HepG2 (cell line): ENCODE measurements around the gene RAB3A. TPM values are rescaled to one million over a fixed set of nuclear protein-coding genes. Genes with fewer than 3 reads are reported as not detected.
A peak's percentile ranks its signal among the peaks of the same experiment; 100 is the strongest.

Source experiments
- ATAC-seq: fragments of 200-7000 bp; cut with Tn5 transposase; 3 replicates; pipeline ENCODE4 v1.9.1; 2020; ENCODE audit warnings: mild to moderate bottlenecking, moderate library complexity
- BruUV-seq: library from RNA; stranded (reverse); fragments of 400-500 nt; replicated peaks from 2 replicates; lab custom pipeline; 2021; lab: Mats Ljungman, UMichigan
- CTCF ChIA-PET: fragments of 300-600 bp; formaldehyde crosslinking; extraction: SDS; loops from one replicate; lab custom pipeline; 2021; ENCODE audit warnings: low total read pairs, inconsistent platforms, low intra/inter-chr PET ratio; lab: Yijun Ruan, JAX
- POLR2A ChIA-PET: fragments of 350-600 bp; sonication (Branson Sonifier 250); formaldehyde crosslinking; loops from one replicate; lab custom pipeline; 2020; ENCODE audit warnings: antibody characterized with exemption, inconsistent platforms; lab: Yijun Ruan, JAX
- DNase-seq: peaks from one replicate; pipeline ENCODE4 v3.0.0-alpha.2; 2015; ENCODE audit warnings: low spot score
- FAIRE-seq: peaks from 3 replicates; lab custom pipeline; 2011; peaks lifted over from hg19 to GRCh38; lab: Jason Lieb, UNC
- H2AFZ ChIP-seq: one replicate; pipeline ENCODE4 v1.6.1; 2011; ENCODE audit warnings: low read length, inconsistent platforms
- H3K27ac ChIP-seq: fragments of 300-600 bp; 3 replicates; pipeline ENCODE4 v1.8.0; 2011; ENCODE audit warnings: mixed run types, mild to moderate bottlenecking, mixed read lengths, low read length, inconsistent platforms; ENCODE audit not compliant: insufficient read depth; ENCODE audit errors: extremely low read length
- H3K27me3 ChIP-seq, 2 experiments: fragments of 200-600 bp in 1 of 2; 2 replicates in 1 of 2; 3 replicates in 1 of 2; pipeline versions ENCODE4 v1.6.0 to v1.8.0; 2011; ENCODE audit warnings: low read length in 2 of 2, mild to moderate bottlenecking in 2 of 2, moderate library complexity in 2 of 2, inconsistent platforms in 1 of 2; ENCODE audit not compliant: insufficient read depth in 2 of 2, control insufficient read depth in 1 of 2
- H3K36me3 ChIP-seq, 2 experiments: fragments of 200-600 bp in 1 of 2; replicated peaks in 1 of 2; 2 replicates in 1 of 2; 3 replicates in 1 of 2; pipeline versions ENCODE4 v1.5.1 to v1.8.0; 2011; ENCODE audit warnings: low read length in 2 of 2, inconsistent platforms in 1 of 2; ENCODE audit not compliant: insufficient read depth in 2 of 2, control insufficient read depth in 1 of 2
- H3K4me1 ChIP-seq: 2 replicates; pipeline ENCODE4 v1.5.1; 2012; ENCODE audit warnings: low read length, inconsistent platforms; ENCODE audit not compliant: insufficient read depth
- H3K4me2 ChIP-seq: 2 replicates; pipeline ENCODE4 v1.6.0; 2011; ENCODE audit warnings: low read depth, low read length, inconsistent platforms
- H3K4me3 ChIP-seq, 3 experiments: fragments of 200-600 bp in 1 of 3; sonication (generic), shearing (Covaris generic) in 1 of 3; replicated peaks in 1 of 3; 2 replicates each; pipeline ENCODE4 v1.5.1; 2011 to 2016; ENCODE audit warnings: low read length in 3 of 3, inconsistent platforms in 2 of 3, low read depth in 2 of 3, mild to moderate bottlenecking in 2 of 3, control low read depth in 1 of 3, mixed read lengths in 1 of 3; ENCODE audit not compliant: insufficient read depth in 1 of 3
- H3K79me2 ChIP-seq: one replicate; pipeline ENCODE4 v1.6.1; 2011; ENCODE audit warnings: low read length, inconsistent platforms; ENCODE audit not compliant: insufficient read depth
- H3K9ac ChIP-seq: 2 replicates; pipeline ENCODE4 v1.6.0; 2011; ENCODE audit warnings: mild to moderate bottlenecking, low read depth, low read length, inconsistent platforms; ENCODE audit not compliant: insufficient read depth
- H3K9me3 ChIP-seq: 2 replicates; pipeline ENCODE4 v1.5.1; 2012; ENCODE audit warnings: mild to moderate bottlenecking, low read length
- H4K20me1 ChIP-seq: 2 replicates; pipeline ENCODE4 v1.6.0; 2011; ENCODE audit warnings: inconsistent platforms, mild to moderate bottlenecking, low read length, moderate library complexity; ENCODE audit not compliant: insufficient read depth
- KDM5B ChIP-seq: sonication (generic); formaldehyde crosslinking; IDR thresholded peaks from 2 replicates; pipeline ENCODE4 v1.4.0; 2020; ENCODE audit warnings: missing genetic modification reagents, mild to moderate bottlenecking, borderline replicate concordance
- PTBP1 ChIP-seq: fragments of 200-400 bp; formaldehyde crosslinking; IDR thresholded peaks from 2 replicates; pipeline ENCODE4 v1.6.1; 2018; ENCODE audit warnings: low read length, low read depth; ENCODE audit not compliant: poor library complexity, severe bottlenecking
- RARG ChIP-seq: sonication (generic); formaldehyde crosslinking; IDR thresholded peaks from 2 replicates; pipeline ENCODE4 v1.4.0; 2020; ENCODE audit warnings: low read depth, mild to moderate bottlenecking, missing genetic modification reagents
- RBFOX2 ChIP-seq: fragments of 200-400 bp; formaldehyde crosslinking; IDR thresholded peaks from 2 replicates; pipeline ENCODE4 v1.6.1; 2017; ENCODE audit warnings: low read depth, mild to moderate bottlenecking, low read length
- SIN3A ChIP-seq: IDR thresholded peaks from 2 replicates; pipeline ENCODE4 v1.6.1; 2011; ENCODE audit warnings: low read depth, mild to moderate bottlenecking, control low read depth, low read length, borderline replicate concordance
- THAP11 ChIP-seq: IDR thresholded peaks from 2 replicates; pipeline ENCODE4 v1.6.1; 2016; ENCODE audit warnings: missing biosample characterization, missing genetic modification reagents
- ZNF382 ChIP-seq: sonication (generic); formaldehyde crosslinking; IDR thresholded peaks from 2 replicates; pipeline ENCODE4 v1.5.0; 2020; ENCODE audit warnings: missing genetic modification reagents, mild to moderate bottlenecking, borderline replicate concordance
- ZNF605 ChIP-seq: sonication (generic); formaldehyde crosslinking; IDR thresholded peaks from 2 replicates; pipeline ENCODE4 v1.8.0; 2022; ENCODE audit warnings: mild to moderate bottlenecking, missing genetic modification reagents
- WGBS: methylation state at CpG from one replicate; pipeline ENCODE4 v1.1.6; 2017; ENCODE audit warnings: low lambda C conversion rate; 5-methylcytosine and 5-hydroxymethylcytosine counted together
- in situ Hi-C: cut with HindIII; loops from 2 replicates; pipeline ENCODE4 v1.10.0; 2017; ENCODE audit warnings: low pct_unique_long_range_greater_than_20kb; ENCODE audit not compliant: extremely low pct_ligation_motif_present
- intact Hi-C: fragments of 100-400 bp; cut with micrococcal nuclease; formaldehyde crosslinking; loops from one replicate; pipeline ENCODE4 v1.10.0; 2022; ENCODE audit not compliant: unreplicated experiment
- polyA plus RNA-seq, 8 experiments: library from polyadenylated mRNA; depleted of rRNA in 3 of 8; stranded (reverse) in 7 of 8; unstranded in 1 of 8; fragments of >200 nt; fragmentation: Illumina TruSeq in 4 of 8; extraction: Trizol in 4 of 8; gene quantifications; 2 replicates each; pipeline versions ENCODE4 v1.2.1 to v1.2.3, GENCODE V29; 2011 to 2016; ENCODE audit warnings: low read depth in 4 of 8, missing spikeins in 1 of 8, mixed read lengths in 1 of 8; ENCODE audit not compliant: insufficient read depth in 1 of 8
- total RNA-seq, 5 experiments: library from RNA; depleted of rRNA; stranded (reverse); fragments of >200 nt; fragmentation: Illumina TruSeq; extraction: Trizol; gene quantifications; 2 replicates each; pipeline ENCODE4 v1.2.3, GENCODE V29; 2016; ENCODE audit warnings: low read depth in 1 of 5
- TF ChIP-seq, protein P1 (sequence below), 2 experiments: fragments of 450-650 bp in 1 of 2; sonication (generic) in 1 of 2; formaldehyde crosslinking in 1 of 2; IDR thresholded peaks; 2 replicates each; pipeline versions ENCODE4 v1.6.1 to v1.8.0; 2016 to 2022; ENCODE audit warnings: antibody characterized with exemption in 1 of 2, mild to moderate bottlenecking in 1 of 2, missing genetic modification reagents in 1 of 2
- TF ChIP-seq, protein P2 (sequence below): sonication (generic); formaldehyde crosslinking; IDR thresholded peaks from 2 replicates; pipeline ENCODE4 v1.4.0; 2020; ENCODE audit warnings: missing genetic modification reagents, borderline replicate concordance

RAB3A gene
- total and polyA plus RNA-seq, 2 of the 13 experiments (the other 11 are each of a cell fraction or from before 2014, with no cell fraction given): 0.58 to 0.98 TPM

DNA sequence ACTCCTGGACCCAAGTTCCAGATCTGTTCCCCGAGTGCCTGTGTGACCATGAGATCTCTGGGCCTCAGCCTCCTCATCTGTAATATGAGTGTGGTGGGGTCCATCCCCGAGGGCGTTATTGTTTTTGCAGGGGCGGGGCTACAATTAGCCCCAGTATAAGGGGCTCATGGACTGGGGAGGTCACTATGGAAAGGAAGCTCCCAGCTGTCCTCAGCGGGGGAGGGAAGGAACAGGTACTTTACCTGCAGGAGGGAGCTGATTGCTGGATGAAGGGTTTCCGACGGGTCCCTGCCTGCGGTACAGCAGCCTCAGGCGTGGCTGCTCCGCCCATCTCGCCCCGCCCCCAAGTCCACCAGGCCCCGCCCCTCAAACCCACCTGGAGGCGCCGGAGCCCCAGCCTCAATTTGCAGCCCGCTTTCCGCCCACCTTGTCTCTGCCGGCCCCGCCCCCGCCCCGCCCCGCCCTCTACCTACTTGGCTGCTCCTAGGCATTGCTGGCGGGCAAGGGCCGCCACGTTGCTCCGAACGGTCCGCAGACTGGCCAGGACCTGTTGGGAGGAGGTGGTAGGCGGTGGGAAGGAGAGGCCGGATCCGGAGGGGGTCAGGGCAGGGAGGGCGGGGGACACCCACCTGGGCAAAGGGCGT is 16.9 kb upstream of the RAB3A start:
- no peak for ATAC-seq
- no peaks in the 10 kb centered on the region for H4K20me1 ChIP-seq
- intact Hi-C loops (no loop called here), in situ Hi-C loops (no loop called here)
- peak overlapping the region; percentile 45; the same call in 1 of the 2 replicates for H3K4me2 ChIP-seq
- peaks cover 40% of the 10 kb centered on the region for H3K4me1 ChIP-seq
- H3K27ac ChIP-seq: no peak overlapping the region
- no peak overlapping the region for H2AFZ ChIP-seq
- H3K4me3 ChIP-seq: no peak overlapping the region
- POLR2A ChIA-PET: interaction anchor here (0.7 kb wide), 1 partner anchor 28 kb away, joined by 3 read pairs; the partner anchor contains the start of gene MPV17L2
- H3K9me3 ChIP-seq: no peaks in the 10 kb centered on the region
- no peak overlapping the region for H3K9ac ChIP-seq
- no peaks in the 10 kb centered on the region for H3K79me2 ChIP-seq
- peaks cover 4 to 15% of the 10 kb centered on the region in 2 experiments; a peak in 3 of 5 replicates for H3K27me3 ChIP-seq
- FAIRE-seq: no peak
- BruUV-seq: no TSS peak
- DNase-seq: no peak
- CTCF ChIA-PET: no interaction called here
- WGBS: 25% methylated on average over 12 of the region's 33 CpGs
- no peaks in the 10 kb centered on the region for H3K36me3 ChIP-seq
- TF ChIP-seq ZNF605 (no peak), PTBP1 (no peak), THAP11 (CRISPR knock-in tag) (no peak), RBFOX2 (no peak), SIN3A (no peak), KDM5B (CRISPR knock-in tag) (no peak), ZNF382 (no peak), RARG (CRISPR knock-in tag) (no peak)
- TF ChIP-seq, protein P1, sequence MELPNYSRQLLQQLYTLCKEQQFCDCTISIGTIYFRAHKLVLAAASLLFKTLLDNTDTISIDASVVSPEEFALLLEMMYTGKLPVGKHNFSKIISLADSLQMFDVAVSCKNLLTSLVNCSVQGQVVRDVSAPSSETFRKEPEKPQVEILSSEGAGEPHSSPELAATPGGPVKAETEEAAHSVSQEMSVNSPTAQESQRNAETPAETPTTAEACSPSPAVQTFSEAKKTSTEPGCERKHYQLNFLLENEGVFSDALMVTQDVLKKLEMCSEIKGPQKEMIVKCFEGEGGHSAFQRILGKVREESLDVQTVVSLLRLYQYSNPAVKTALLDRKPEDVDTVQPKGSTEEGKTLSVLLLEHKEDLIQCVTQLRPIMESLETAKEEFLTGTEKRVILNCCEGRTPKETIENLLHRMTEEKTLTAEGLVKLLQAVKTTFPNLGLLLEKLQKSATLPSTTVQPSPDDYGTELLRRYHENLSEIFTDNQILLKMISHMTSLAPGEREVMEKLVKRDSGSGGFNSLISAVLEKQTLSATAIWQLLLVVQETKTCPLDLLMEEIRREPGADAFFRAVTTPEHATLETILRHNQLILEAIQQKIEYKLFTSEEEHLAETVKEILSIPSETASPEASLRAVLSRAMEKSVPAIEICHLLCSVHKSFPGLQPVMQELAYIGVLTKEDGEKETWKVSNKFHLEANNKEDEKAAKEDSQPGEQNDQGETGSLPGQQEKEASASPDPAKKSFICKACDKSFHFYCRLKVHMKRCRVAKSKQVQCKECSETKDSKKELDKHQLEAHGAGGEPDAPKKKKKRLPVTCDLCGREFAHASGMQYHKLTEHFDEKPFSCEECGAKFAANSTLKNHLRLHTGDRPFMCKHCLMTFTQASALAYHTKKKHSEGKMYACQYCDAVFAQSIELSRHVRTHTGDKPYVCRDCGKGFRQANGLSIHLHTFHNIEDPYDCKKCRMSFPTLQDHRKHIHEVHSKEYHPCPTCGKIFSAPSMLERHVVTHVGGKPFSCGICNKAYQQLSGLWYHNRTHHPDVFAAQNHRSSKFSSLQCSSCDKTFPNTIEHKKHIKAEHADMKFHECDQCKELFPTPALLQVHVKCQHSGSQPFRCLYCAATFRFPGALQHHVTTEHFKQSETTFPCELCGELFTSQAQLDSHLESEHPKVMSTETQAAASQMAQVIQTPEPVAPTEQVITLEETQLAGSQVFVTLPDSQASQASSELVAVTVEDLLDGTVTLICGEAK (IDR thresholded peaks at IDR 0.05): no peak
- TF ChIP-seq, protein P1 (CRISPR knock-in tag; IDR thresholded peaks at IDR 0.05): no peak
- TF ChIP-seq, protein P2, sequence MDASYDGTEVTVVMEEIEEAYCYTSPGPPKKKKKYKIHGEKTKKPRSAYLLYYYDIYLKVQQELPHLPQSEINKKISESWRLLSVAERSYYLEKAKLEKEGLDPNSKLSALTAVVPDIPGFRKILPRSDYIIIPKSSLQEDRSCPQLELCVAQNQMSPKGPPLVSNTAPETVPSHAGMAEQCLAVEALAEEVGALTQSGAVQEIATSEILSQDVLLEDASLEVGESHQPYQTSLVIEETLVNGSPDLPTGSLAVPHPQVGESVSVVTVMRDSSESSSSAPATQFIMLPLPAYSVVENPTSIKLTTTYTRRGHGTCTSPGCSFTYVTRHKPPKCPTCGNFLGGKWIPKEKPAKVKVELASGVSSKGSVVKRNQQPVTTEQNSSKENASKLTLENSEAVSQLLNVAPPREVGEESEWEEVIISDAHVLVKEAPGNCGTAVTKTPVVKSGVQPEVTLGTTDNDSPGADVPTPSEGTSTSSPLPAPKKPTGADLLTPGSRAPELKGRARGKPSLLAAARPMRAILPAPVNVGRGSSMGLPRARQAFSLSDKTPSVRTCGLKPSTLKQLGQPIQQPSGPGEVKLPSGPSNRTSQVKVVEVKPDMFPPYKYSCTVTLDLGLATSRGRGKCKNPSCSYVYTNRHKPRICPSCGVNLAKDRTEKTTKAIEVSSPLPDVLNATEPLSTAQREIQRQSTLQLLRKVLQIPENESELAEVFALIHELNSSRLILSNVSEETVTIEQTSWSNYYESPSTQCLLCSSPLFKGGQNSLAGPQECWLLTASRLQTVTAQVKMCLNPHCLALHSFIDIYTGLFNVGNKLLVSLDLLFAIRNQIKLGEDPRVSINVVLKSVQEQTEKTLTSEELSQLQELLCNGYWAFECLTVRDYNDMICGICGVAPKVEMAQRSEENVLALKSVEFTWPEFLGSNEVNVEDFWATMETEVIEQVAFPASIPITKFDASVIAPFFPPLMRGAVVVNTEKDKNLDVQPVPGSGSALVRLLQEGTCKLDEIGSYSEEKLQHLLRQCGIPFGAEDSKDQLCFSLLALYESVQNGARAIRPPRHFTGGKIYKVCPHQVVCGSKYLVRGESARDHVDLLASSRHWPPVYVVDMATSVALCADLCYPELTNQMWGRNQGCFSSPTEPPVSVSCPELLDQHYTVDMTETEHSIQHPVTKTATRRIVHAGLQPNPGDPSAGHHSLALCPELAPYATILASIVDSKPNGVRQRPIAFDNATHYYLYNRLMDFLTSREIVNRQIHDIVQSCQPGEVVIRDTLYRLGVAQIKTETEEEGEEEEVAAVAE (CRISPR knock-in tag): no peak
